NAMALWA (cell line): ENCODE results near the gene SLFN5.
A peak's percentile ranks its signal among the peaks of the same experiment; 100 is the strongest.
"Not testable (repeated sequence)": the region's sequence is repeated elsewhere in the genome, so short reads cannot be mapped to it uniquely, and the experiment has no call there.

Experiments used
- DNase-seq: peaks from one replicate; pipeline ENCODE4 v3.0.0-alpha.2; 2015; ENCODE audit warnings: low spot score

SLFN5 gene

GRCh38 chr17:35242158-35242804, 591 bp upstream of the SLFN5 start:
- DNase-seq = peak; percentile 39

GRCh38 chr17:35243561-35244340, 879 bp downstream of the SLFN5 start:
- DNase-seq = peak; percentile 52

GRCh38 chr17:35244341-35245195, 1.7 kb downstream of the SLFN5 start:
- DNase-seq = peak; percentile 85

GRCh38 chr17:35245196-35245486, 2.3 kb downstream of the SLFN5 start:
- no peak for DNase-seq

GRCh38 chr17:35252651-35253050, 9.8 kb downstream of the SLFN5 start:
- DNase-seq = no peak

- DNase-seq = no peak
Measured at GRCh38 chr17:35254107-35254773, 11.4 kb downstream of the SLFN5 start.

GRCh38 chr17:35255316-35255715, 12.4 kb downstream of the SLFN5 start:
- DNase-seq = no peak

GRCh38 chr17:35256629-35257028, 13.8 kb downstream of the SLFN5 start:
- DNase-seq = no peak

- no peak for DNase-seq
Measured at GRCh38 chr17:35257208-35257659, 14.4 kb downstream of the SLFN5 start.

GRCh38 chr17:35259001-35259400, 16.1 kb downstream of the SLFN5 start:
- no peak for DNase-seq

GRCh38 chr17:35265071-35265470, 22.2 kb downstream of the SLFN5 start:
- DNase-seq = no peak

GRCh38 chr17:35265566-35266141, 22.8 kb downstream of the SLFN5 start:
- no peak for DNase-seq

GRCh38 chr17:35274167-35275066, 31.5 kb downstream of the SLFN5 start:
- DNase-seq = not testable (repeated sequence)

GRCh38 chr17:35278454-35278853, 35.6 kb downstream of the SLFN5 start:
- DNase-seq = not testable (repeated sequence)

GRCh38 chr17:35278876-35279275, 36.0 kb downstream of the SLFN5 start:
- not testable (repeated sequence) for DNase-seq

- no peak for DNase-seq
Measured at GRCh38 chr17:35283767-35284166, 40.9 kb downstream of the SLFN5 start.

- no peak for DNase-seq
Measured at GRCh38 chr17:35284955-35285354, 42.1 kb downstream of the SLFN5 start.

- peak; percentile 17 for DNase-seq
Measured at GRCh38 chr17:35286120-35286781, 43.4 kb downstream of the SLFN5 start.

GRCh38 chr17:35287286-35287811, 44.5 kb downstream of the SLFN5 start:
- no peak for DNase-seq

- peak; percentile 15 for DNase-seq
Measured at GRCh38 chr17:35289222-35289621, 46.4 kb downstream of the SLFN5 start.
